ENCODE measurements around the gene ITPR2.

ITPR2 gene

GRCh38 chr12:26869908-26870459 is 37.0 kb upstream of the ITPR2 start:
- TF ChIP-seq CTCF (IDR thresholded peaks at IDR 0.05) = no peak

GRCh38 chr12:26869104-26869494 is 36.1 kb upstream of the ITPR2 start:
- TF ChIP-seq CTCF (IDR thresholded peaks at IDR 0.05) = no peak

- TF ChIP-seq CTCF (IDR thresholded peaks at IDR 0.05) = no peak
Measured at GRCh38 chr12:26868447-26869103, 35.6 kb upstream of the ITPR2 start.

GRCh38 chr12:26867080-26867479 is 34.1 kb upstream of the ITPR2 start:
- TF ChIP-seq CTCF (IDR thresholded peaks at IDR 0.05) = no peak

- TF ChIP-seq CTCF (IDR thresholded peaks at IDR 0.05) = peak; percentile 36; the same call in 1 of the 2 replicates
Measured at GRCh38 chr12:26863515-26863914, 30.5 kb upstream of the ITPR2 start.

GRCh38 chr12:26861690-26862089 is 28.7 kb upstream of the ITPR2 start:
- TF ChIP-seq CTCF (IDR thresholded peaks at IDR 0.05) = no peak

- no peak for TF ChIP-seq CTCF (IDR thresholded peaks at IDR 0.05)
Measured at GRCh38 chr12:26857465-26858176, 24.6 kb upstream of the ITPR2 start.

Data from LNCAP (cell line).